GM19239 (cell line): Measurements from ENCODE around the gene AQP1.

Source experiments
- DNase-seq: peaks from one replicate; pipeline ENCODE4 v3.0.0; 2011; ENCODE audit warnings: low spot score; ENCODE audit not compliant: insufficient read length
- FAIRE-seq: peaks from 2 replicates; lab custom pipeline; 2011; peaks lifted over from hg19 to GRCh38; lab: Jason Lieb, UNC

Gene AQP1

GRCh38 chr7:30880941-30881340, 30.7 kb upstream of the AQP1 start:
- no peak for FAIRE-seq
- no peak for DNase-seq

GRCh38 chr7:30881448-30881847, 30.2 kb upstream of the AQP1 start:
- FAIRE-seq (no peak), DNase-seq (no peak)

- FAIRE-seq (no peak), DNase-seq (no peak)
Measured at GRCh38 chr7:30884881-30885280, 26.8 kb upstream of the AQP1 start.

GRCh38 chr7:30886608-30887011, 25.0 kb upstream of the AQP1 start:
- DNase-seq (no peak), FAIRE-seq (no peak)

- no peak for FAIRE-seq
- no peak for DNase-seq
Measured at GRCh38 chr7:30887464-30887872, 24.2 kb upstream of the AQP1 start.

- DNase-seq (no peak), FAIRE-seq (no peak)
Measured at GRCh38 chr7:30888747-30889146, 22.9 kb upstream of the AQP1 start.

- DNase-seq: no peak
- FAIRE-seq: no peak
Measured at GRCh38 chr7:30890226-30890625, 21.4 kb upstream of the AQP1 start.

- DNase-seq (no peak), FAIRE-seq (no peak)
Measured at GRCh38 chr7:30893357-30893756, 18.3 kb upstream of the AQP1 start.

GRCh38 chr7:30894009-30894408, 17.6 kb upstream of the AQP1 start:
- DNase-seq: no peak
- no peak for FAIRE-seq

- FAIRE-seq: no peak
- DNase-seq: no peak
Measured at GRCh38 chr7:30894866-30895605, 16.6 kb upstream of the AQP1 start.

- DNase-seq (no peak), FAIRE-seq (no peak)
Measured at GRCh38 chr7:30896036-30896435, 15.6 kb upstream of the AQP1 start.

GRCh38 chr7:30896783-30897637, 14.6 kb upstream of the AQP1 start:
- FAIRE-seq: no peak
- no peak for DNase-seq

- no peak for DNase-seq
- no peak for FAIRE-seq
Measured at GRCh38 chr7:30897770-30898169, 13.9 kb upstream of the AQP1 start.

- DNase-seq: no peak
- no peak for FAIRE-seq
Measured at GRCh38 chr7:30898411-30898810, 13.2 kb upstream of the AQP1 start.

- no peak for FAIRE-seq
Measured at GRCh38 chr7:30899066-30899465, 12.6 kb upstream of the AQP1 start.

GRCh38 chr7:30899630-30900029, 12.0 kb upstream of the AQP1 start:
- no peak for FAIRE-seq
- no peak for DNase-seq

More at GRCh38 chr7:30899066-30899465, 12.6 kb upstream of the AQP1 start:
- no peak for DNase-seq

- no peak for DNase-seq
- FAIRE-seq: no peak
Measured at GRCh38 chr7:30900053-30900452, 11.6 kb upstream of the AQP1 start.

GRCh38 chr7:30900803-30901362, 10.8 kb upstream of the AQP1 start:
- no peak for FAIRE-seq
- no peak for DNase-seq

- DNase-seq (no peak), FAIRE-seq (no peak)
Measured at GRCh38 chr7:30901856-30902255, 9.8 kb upstream of the AQP1 start.

- DNase-seq: no peak
- FAIRE-seq: no peak
Measured at GRCh38 chr7:30902466-30902865, 9.2 kb upstream of the AQP1 start.

GRCh38 chr7:30903146-30903545, 8.5 kb upstream of the AQP1 start:
- no peak for FAIRE-seq

More at GRCh38 chr7:30903146-30903545, 8.5 kb upstream of the AQP1 start:
- no peak for DNase-seq
